Mammary epithelial cell (primary cell): ENCODE measurements around the gene DDC.

Experiments used
- EZH2 ChIP-seq: IDR thresholded peaks from 2 replicates; pipeline ENCODE4 v1.6.1; 2012; ENCODE audit warnings: low read length, inconsistent platforms, borderline replicate concordance
- TF ChIP-seq, protein P1 (sequence below), 2 donors: IDR thresholded peaks in 1 of 2; conservative IDR thresholded peaks in 1 of 2; 2 replicates each; pipeline ENCODE4 v1.5.1; 2011 to 2012; ENCODE audit warnings: inconsistent platforms in 2 of 2, low read length in 2 of 2, mild to moderate bottlenecking in 2 of 2, control low read depth in 1 of 2, low read depth in 1 of 2; ENCODE audit not compliant: insufficient read depth in 1 of 2; ENCODE audit errors: extremely low read depth in 1 of 2

DNA sequence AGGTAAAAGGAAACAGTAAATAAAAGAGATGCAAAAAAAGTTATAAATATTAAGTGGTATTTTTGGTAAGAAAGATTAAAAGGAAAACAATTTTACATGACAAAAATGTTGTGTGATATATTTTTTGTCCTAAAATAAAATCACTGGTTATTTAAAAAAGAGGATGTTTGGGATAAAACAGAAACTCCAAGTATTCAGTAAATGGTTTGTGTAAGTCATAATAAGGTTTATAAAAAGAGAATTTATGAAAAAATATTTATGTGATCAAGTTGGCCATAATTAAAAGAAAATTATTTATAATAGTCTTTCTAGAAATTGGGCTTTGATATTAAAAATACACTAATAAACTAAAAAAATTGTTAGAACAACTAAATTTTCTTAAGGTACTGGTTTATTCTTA is 76.8 kb downstream of the DDC start:
- TF ChIP-seq, protein P1, sequence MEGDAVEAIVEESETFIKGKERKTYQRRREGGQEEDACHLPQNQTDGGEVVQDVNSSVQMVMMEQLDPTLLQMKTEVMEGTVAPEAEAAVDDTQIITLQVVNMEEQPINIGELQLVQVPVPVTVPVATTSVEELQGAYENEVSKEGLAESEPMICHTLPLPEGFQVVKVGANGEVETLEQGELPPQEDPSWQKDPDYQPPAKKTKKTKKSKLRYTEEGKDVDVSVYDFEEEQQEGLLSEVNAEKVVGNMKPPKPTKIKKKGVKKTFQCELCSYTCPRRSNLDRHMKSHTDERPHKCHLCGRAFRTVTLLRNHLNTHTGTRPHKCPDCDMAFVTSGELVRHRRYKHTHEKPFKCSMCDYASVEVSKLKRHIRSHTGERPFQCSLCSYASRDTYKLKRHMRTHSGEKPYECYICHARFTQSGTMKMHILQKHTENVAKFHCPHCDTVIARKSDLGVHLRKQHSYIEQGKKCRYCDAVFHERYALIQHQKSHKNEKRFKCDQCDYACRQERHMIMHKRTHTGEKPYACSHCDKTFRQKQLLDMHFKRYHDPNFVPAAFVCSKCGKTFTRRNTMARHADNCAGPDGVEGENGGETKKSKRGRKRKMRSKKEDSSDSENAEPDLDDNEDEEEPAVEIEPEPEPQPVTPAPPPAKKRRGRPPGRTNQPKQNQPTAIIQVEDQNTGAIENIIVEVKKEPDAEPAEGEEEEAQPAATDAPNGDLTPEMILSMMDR (conservative IDR thresholded peaks at IDR 0.05 in 1 of 2, IDR thresholded peaks at IDR 0.05 in 1 of 2; ENCODE audit: extremely low read depth in 1 of 2, insufficient read depth in 1 of 2, low read depth in 1 of 2, low read length in 2 of 2): no peak
- no peak for TF ChIP-seq EZH2
